Activated T-cell treated with anti-CD3 and anti-CD28 coated beads, Interleukin-2, amount 50 U/mL, for 72 hours (primary cell): ENCODE measurements around the gene ST8SIA5. TPM values are rescaled to one million over a fixed set of nuclear protein-coding genes. Genes with fewer than 3 reads are reported as not detected.

Experiments used
- ATAC-seq, 2 donors: fragments of 150-1000 bp; cut with Tn5 transposase; replicated peaks in 1 of 2; 2 replicates each; pipeline ENCODE4 v1.10.0; 2021; ENCODE audit warnings: moderate library complexity in 2 of 2, mild to moderate bottlenecking in 1 of 2
- DNase-seq, 2 donors: peaks; one replicate each; pipeline ENCODE4 v3.0.0; 2021 to 2022; ENCODE audit warnings: mixed read lengths in 1 of 2
- H3K27ac Mint-ChIP-seq: one replicate; pipeline ENCODE4 v1.8.0; 2022; ENCODE audit warnings: mild to moderate bottlenecking, moderate library complexity, mixed read lengths
- H3K27me3 Mint-ChIP-seq: one replicate; pipeline ENCODE4 v1.8.0; 2022; ENCODE audit warnings: low read depth, mixed read lengths
- H3K36me3 Mint-ChIP-seq, 2 donors: one replicate each; pipeline ENCODE4 v1.8.0; 2022; ENCODE audit warnings: mixed read lengths in 2 of 2, mild to moderate bottlenecking in 1 of 2; ENCODE audit not compliant: insufficient read depth in 2 of 2
- H3K4me1 Mint-ChIP-seq: one replicate; pipeline ENCODE4 v1.8.0; 2022; ENCODE audit warnings: low read depth, mixed read lengths
- H3K4me3 Mint-ChIP-seq, 2 donors: one replicate each; pipeline ENCODE4 v1.8.0; 2022; ENCODE audit warnings: mild to moderate bottlenecking in 2 of 2, mixed read lengths in 2 of 2, moderate library complexity in 2 of 2
- H3K9me3 Mint-ChIP-seq, 2 donors: one replicate each; pipeline ENCODE4 v1.8.0; 2022; ENCODE audit warnings: mixed read lengths in 2 of 2
- total RNA-seq, 2 donors: library from RNA; stranded (reverse); gene quantifications; one replicate each; pipeline ENCODE4 v1.2.3, GENCODE V29; 2022

The ST8SIA5 gene
- total RNA-seq, 2 donors from 2014 or later, result 0.09 TPM; not detected in 1

GRCh38 chr18:46696268-46696667 is 60.6 kb downstream of the ST8SIA5 start:
- DNase-seq (no peak), ATAC-seq (no peak)
- Mint-ChIP-seq H3K4me1 (no peaks in the 10 kb centered on the region), H3K9me3 (peaks cover 6 to 9% of the 10 kb centered on the region in 2 donors), H3K36me3 (peaks cover 0 to 3% of the 10 kb centered on the region in 2 donors), H3K27ac (no peak overlapping the region), H3K27me3 (peaks cover 10% of the 10 kb centered on the region), H3K4me3 (no peak overlapping the region)

GRCh38 chr18:46693996-46694395 is 62.9 kb downstream of the ST8SIA5 start:
- Mint-ChIP-seq H3K27me3 (peaks cover 10% of the 10 kb centered on the region), H3K4me3 (no peak overlapping the region), H3K9me3 (peaks cover 6 to 9% of the 10 kb centered on the region in 2 donors), H3K36me3 (peaks cover 0 to 3% of the 10 kb centered on the region in 2 donors), H3K4me1 (no peaks in the 10 kb centered on the region), H3K27ac (no peak overlapping the region)
- DNase-seq, result no peak
- ATAC-seq, result no peak

GRCh38 chr18:46688853-46689525 is 67.9 kb downstream of the ST8SIA5 start:
- Mint-ChIP-seq H3K9me3 (no peaks in the 10 kb centered on the region), H3K27me3 (no peaks in the 10 kb centered on the region)

GRCh38 chr18:46686186-46686585 is 70.7 kb downstream of the ST8SIA5 start:
- H3K4me1 Mint-ChIP-seq, result no peaks in the 10 kb centered on the region
- DNase-seq (no peak), ATAC-seq (no peak)

More at GRCh38 chr18:46688853-46689525, 67.9 kb downstream of the ST8SIA5 start:
- no peak for DNase-seq
- Mint-ChIP-seq H3K4me3 (no peak overlapping the region), H3K27ac (no peak overlapping the region), H3K36me3 (no peaks in the 10 kb centered on the region), H3K4me1 (no peaks in the 10 kb centered on the region)
- no peak for ATAC-seq

GRCh38 chr18:46683252-46683651 is 73.6 kb downstream of the ST8SIA5 start:
- Mint-ChIP-seq H3K27me3 (no peaks in the 10 kb centered on the region), H3K9me3 (no peaks in the 10 kb centered on the region), H3K4me3 (no peak overlapping the region), H3K27ac (no peak overlapping the region), H3K36me3 (no peaks in the 10 kb centered on the region), H3K4me1 (no peaks in the 10 kb centered on the region)
- DNase-seq, result no peak
- ATAC-seq, result no peak

More at GRCh38 chr18:46686186-46686585, 70.7 kb downstream of the ST8SIA5 start:
- no peak overlapping the region for H3K27ac Mint-ChIP-seq
- no peaks in the 10 kb centered on the region for H3K9me3 Mint-ChIP-seq
- H3K36me3 Mint-ChIP-seq, result no peaks in the 10 kb centered on the region
- H3K4me3 Mint-ChIP-seq, result no peak overlapping the region
- H3K27me3 Mint-ChIP-seq, result no peaks in the 10 kb centered on the region

- no peak overlapping the region for H3K4me3 Mint-ChIP-seq
These were observed 75.8 kb downstream of the ST8SIA5 start for GRCh38 chr18:46680784-46681695.

GRCh38 chr18:46679846-46680598 is 76.8 kb downstream of the ST8SIA5 start:
- no peak for ATAC-seq
- H3K9me3 Mint-ChIP-seq, result peaks cover 0 to 1% of the 10 kb centered on the region in 2 donors

More at GRCh38 chr18:46680784-46681695, 75.8 kb downstream of the ST8SIA5 start:
- H3K27ac Mint-ChIP-seq, result no peak overlapping the region
- no peaks in the 10 kb centered on the region for H3K27me3 Mint-ChIP-seq
- no peaks in the 10 kb centered on the region for H3K9me3 Mint-ChIP-seq
- H3K4me1 Mint-ChIP-seq, result no peaks in the 10 kb centered on the region
- H3K36me3 Mint-ChIP-seq, result no peaks in the 10 kb centered on the region
- DNase-seq (no peak), ATAC-seq (no peak)

GRCh38 chr18:46678785-46679399 is 78.0 kb downstream of the ST8SIA5 start:
- no peak for DNase-seq
- Mint-ChIP-seq H3K36me3 (peaks cover 0 to 1% of the 10 kb centered on the region in 2 donors), H3K4me1 (peaks cover 3% of the 10 kb centered on the region), H3K27ac (no peak overlapping the region), H3K4me3 (no peak overlapping the region), H3K9me3 (peaks cover 0 to 1% of the 10 kb centered on the region in 2 donors), H3K27me3 (peaks cover 14% of the 10 kb centered on the region)
- no peak for ATAC-seq

More at GRCh38 chr18:46679846-46680598, 76.8 kb downstream of the ST8SIA5 start:
- Mint-ChIP-seq H3K4me1 (no peaks in the 10 kb centered on the region), H3K36me3 (no peaks in the 10 kb centered on the region), H3K27me3 (peaks cover 7% of the 10 kb centered on the region), H3K27ac (no peak overlapping the region), H3K4me3 (no peak overlapping the region)
- no peak for DNase-seq

- H3K27ac Mint-ChIP-seq, result no peak overlapping the region
- peaks cover 0 to 1% of the 10 kb centered on the region in 2 donors for H3K36me3 Mint-ChIP-seq
- H3K9me3 Mint-ChIP-seq, result peaks cover 0 to 1% of the 10 kb centered on the region in 2 donors
- no peak for DNase-seq
- peaks cover 8% of the 10 kb centered on the region for H3K4me1 Mint-ChIP-seq
- no peak overlapping the region for H3K4me3 Mint-ChIP-seq
- ATAC-seq, result no peak
- peaks cover 14% of the 10 kb centered on the region for H3K27me3 Mint-ChIP-seq
These were observed 78.8 kb downstream of the ST8SIA5 start for GRCh38 chr18:46678041-46678440.

- H3K27ac Mint-ChIP-seq, result no peak overlapping the region
- peaks cover 0 to 1% of the 10 kb centered on the region in 2 donors for H3K36me3 Mint-ChIP-seq
- H3K4me1 Mint-ChIP-seq, result peaks cover 12% of the 10 kb centered on the region
- H3K4me3 Mint-ChIP-seq, result no peak overlapping the region
- H3K9me3 Mint-ChIP-seq, result peaks cover 0 to 1% of the 10 kb centered on the region in 2 donors
- H3K27me3 Mint-ChIP-seq, result peaks cover 14% of the 10 kb centered on the region
- ATAC-seq (no peak), DNase-seq (no peak)
These were observed 79.2 kb downstream of the ST8SIA5 start for GRCh38 chr18:46677611-46678010.

- peaks cover 24% of the 10 kb centered on the region for H3K4me1 Mint-ChIP-seq
- DNase-seq, result no peak
- H3K36me3 Mint-ChIP-seq, result peaks cover 0 to 1% of the 10 kb centered on the region in 2 donors
- H3K4me3 Mint-ChIP-seq, result no peak overlapping the region
- peaks cover 0 to 1% of the 10 kb centered on the region in 2 donors for H3K9me3 Mint-ChIP-seq
- H3K27me3 Mint-ChIP-seq, result peaks cover 14% of the 10 kb centered on the region
- no peak for ATAC-seq
- H3K27ac Mint-ChIP-seq, result no peak overlapping the region
These were observed 80.5 kb downstream of the ST8SIA5 start for GRCh38 chr18:46676182-46676835.

GRCh38 chr18:46675112-46675511 is 81.7 kb downstream of the ST8SIA5 start:
- peaks cover 27% of the 10 kb centered on the region for H3K4me1 Mint-ChIP-seq
- DNase-seq (no peak), ATAC-seq (no peak)
- H3K36me3 Mint-ChIP-seq, result peaks cover 0 to 1% of the 10 kb centered on the region in 2 donors
- H3K27me3 Mint-ChIP-seq, result peaks cover 14% of the 10 kb centered on the region
- no peak overlapping the region for H3K27ac Mint-ChIP-seq
- peaks cover 0 to 1% of the 10 kb centered on the region in 2 donors for H3K9me3 Mint-ChIP-seq
- H3K4me3 Mint-ChIP-seq, result no peak overlapping the region
